Measurements from ENCODE around the gene USP33.
"Not testable (repeated sequence)": the region's sequence is repeated elsewhere in the genome, so short reads cannot be mapped to it uniquely, and the experiment has no call there.

USP33 gene

GRCh38 chr1:77757603-77758002, 2.0 kb downstream of the USP33 start:
- Mint-ChIP-seq H3K36me3 (no peaks in the 10 kb centered on the region), H3K27ac (no peak overlapping the region), H3K27me3 (no peaks in the 10 kb centered on the region), H3K4me1 (peaks cover 26% of the 10 kb centered on the region), H3K4me3 (peak overlapping the region; percentile 41), H3K9me3 (no peaks in the 10 kb centered on the region)
- ATAC-seq (ENCODE audit: low read depth) (no peak), DNase-seq (ENCODE audit: low spot score in 2 of 2) (no peak)

DNA sequence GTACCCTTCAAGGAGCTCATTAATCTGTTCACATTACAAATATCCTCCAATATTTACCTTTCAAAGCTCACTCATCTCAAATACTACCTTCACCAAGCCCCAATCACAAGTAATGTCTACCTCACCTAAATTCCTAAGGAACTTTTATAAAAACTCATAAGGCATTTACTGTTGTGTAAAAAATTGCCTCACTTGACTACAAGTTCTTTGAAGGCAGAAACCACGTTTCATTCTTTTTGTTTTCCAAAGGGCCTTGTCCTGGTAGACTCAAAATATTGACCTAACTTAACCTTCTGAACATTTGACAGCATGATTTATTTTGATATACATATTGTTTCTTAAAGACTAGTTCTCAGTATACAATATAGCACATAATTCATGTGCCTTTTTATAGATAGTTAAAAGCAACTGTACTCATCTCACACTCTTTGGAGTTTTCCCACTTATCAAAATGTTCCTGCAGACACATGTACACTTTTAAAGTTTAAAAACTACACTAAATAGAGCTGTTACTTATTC, 2.5 kb downstream of the USP33 start:
- no peak overlapping the region for H3K4me3 Mint-ChIP-seq
- ATAC-seq (ENCODE audit: low read depth) (no peak), DNase-seq (ENCODE audit: low spot score in 2 of 2) (no peak)
- no peaks in the 10 kb centered on the region for H3K36me3 Mint-ChIP-seq
- H3K27ac Mint-ChIP-seq = peak overlapping the region; percentile 35
- H3K4me1 Mint-ChIP-seq = peaks cover 26% of the 10 kb centered on the region
- no peaks in the 10 kb centered on the region for H3K9me3 Mint-ChIP-seq
- no peaks in the 10 kb centered on the region for H3K27me3 Mint-ChIP-seq

DNA sequence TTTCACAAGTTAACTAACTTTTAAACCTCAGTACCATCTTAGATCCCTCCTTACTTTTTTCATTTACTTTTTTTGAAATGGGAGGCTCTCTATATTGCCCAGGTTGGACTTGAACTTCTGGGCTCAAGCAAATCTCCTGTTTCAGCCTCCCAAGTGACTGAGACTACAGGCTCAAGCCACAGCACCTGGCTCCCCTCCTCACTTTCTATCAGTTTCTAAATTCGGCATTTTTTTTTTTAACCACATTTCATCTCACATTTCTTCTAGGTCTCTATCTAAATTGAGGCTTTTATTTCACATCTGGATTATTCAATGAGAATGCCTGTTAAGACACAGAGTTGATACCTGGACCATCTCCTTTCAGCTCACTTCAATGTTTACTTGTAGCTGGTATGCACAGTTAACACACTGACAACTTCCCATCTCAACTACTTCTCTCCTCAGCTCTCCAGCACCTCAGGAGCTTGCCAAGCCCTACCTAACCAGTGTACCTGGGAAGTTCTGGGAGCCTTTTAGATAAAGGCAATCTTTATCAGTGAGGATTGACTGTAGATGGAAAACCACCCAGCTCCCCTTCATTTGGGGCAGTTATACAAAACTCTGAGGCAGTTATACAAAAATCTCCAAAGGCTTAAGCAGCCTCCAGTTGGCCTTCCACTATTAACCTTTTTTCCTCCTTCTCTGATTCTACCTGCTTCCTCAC, 3.4 kb downstream of the USP33 start:
- ATAC-seq (ENCODE audit: low read depth) (no peak), DNase-seq (ENCODE audit: low spot score in 2 of 2) (no peak)
- no peaks in the 10 kb centered on the region for H3K27me3 Mint-ChIP-seq
- H3K4me1 Mint-ChIP-seq = peaks cover 26% of the 10 kb centered on the region
- H3K36me3 Mint-ChIP-seq = no peaks in the 10 kb centered on the region
- peak overlapping the region; percentile 35 for H3K27ac Mint-ChIP-seq
- no peaks in the 10 kb centered on the region for H3K9me3 Mint-ChIP-seq
- H3K4me3 Mint-ChIP-seq = no peak overlapping the region

- not testable (repeated sequence) for H3K4me3 Mint-ChIP-seq; H3K27ac Mint-ChIP-seq; H3K36me3 Mint-ChIP-seq; DNase-seq (ENCODE audit: low spot score in 2 of 2); H3K9me3 Mint-ChIP-seq; H3K27me3 Mint-ChIP-seq; ATAC-seq (ENCODE audit: low read depth)
- H3K4me1 Mint-ChIP-seq = peaks cover 18% of the 10 kb centered on the region
Observed at GRCh38 chr1:77749489-77749888, 10.2 kb downstream of the USP33 start.

- peaks cover 20% of the 10 kb centered on the region for H3K4me1 Mint-ChIP-seq
- ATAC-seq (ENCODE audit: low read depth) = no peak
- H3K27me3 Mint-ChIP-seq = no peaks in the 10 kb centered on the region
- H3K4me3 Mint-ChIP-seq = no peak overlapping the region
- H3K27ac Mint-ChIP-seq = peak overlapping the region; percentile 14
- H3K9me3 Mint-ChIP-seq = no peaks in the 10 kb centered on the region
- H3K36me3 Mint-ChIP-seq = peaks cover 11% of the 10 kb centered on the region
- DNase-seq (ENCODE audit: low spot score in 2 of 2) = no peak
Observed at GRCh38 chr1:77744576-77744975, 15.1 kb downstream of the USP33 start.

- no peak overlapping the region for H3K27ac Mint-ChIP-seq
Observed at GRCh38 chr1:77742011-77742555, 17.6 kb downstream of the USP33 start.

DNA sequence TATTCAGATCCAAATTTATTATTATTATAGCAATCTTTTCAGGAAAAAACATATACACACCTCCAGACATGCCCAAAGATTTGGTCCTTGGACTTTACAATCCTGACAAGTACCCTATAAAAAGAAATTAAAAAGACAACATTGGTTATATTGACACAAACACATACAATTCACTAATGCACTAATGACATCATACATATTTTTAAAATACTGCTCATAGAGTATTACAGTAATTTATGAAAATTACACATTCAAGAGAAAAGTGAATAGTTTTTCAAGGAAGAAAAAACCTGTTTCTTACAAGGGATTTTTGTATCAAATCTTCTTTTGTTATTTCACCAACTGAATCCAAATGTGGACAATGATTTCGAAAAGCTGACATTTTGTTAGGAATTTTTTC, 18.3 kb downstream of the USP33 start:
- ATAC-seq (ENCODE audit: low read depth) (no peak), DNase-seq (ENCODE audit: low spot score in 2 of 2) (no peak)
- no peak overlapping the region for H3K27ac Mint-ChIP-seq
- H3K4me1 Mint-ChIP-seq = peaks cover 15% of the 10 kb centered on the region
- H3K4me3 Mint-ChIP-seq = no peak overlapping the region
- H3K36me3 Mint-ChIP-seq = peaks cover 17% of the 10 kb centered on the region
- no peaks in the 10 kb centered on the region for H3K9me3 Mint-ChIP-seq
- H3K27me3 Mint-ChIP-seq = no peaks in the 10 kb centered on the region

More at GRCh38 chr1:77742011-77742555, 17.6 kb downstream of the USP33 start:
- ATAC-seq (ENCODE audit: low read depth) (no peak), DNase-seq (ENCODE audit: low spot score in 2 of 2) (no peak)
- H3K27me3 Mint-ChIP-seq = no peaks in the 10 kb centered on the region
- peaks cover 19% of the 10 kb centered on the region for H3K36me3 Mint-ChIP-seq
- no peak overlapping the region for H3K4me3 Mint-ChIP-seq
- H3K4me1 Mint-ChIP-seq = peaks cover 15% of the 10 kb centered on the region
- no peaks in the 10 kb centered on the region for H3K9me3 Mint-ChIP-seq

DNA sequence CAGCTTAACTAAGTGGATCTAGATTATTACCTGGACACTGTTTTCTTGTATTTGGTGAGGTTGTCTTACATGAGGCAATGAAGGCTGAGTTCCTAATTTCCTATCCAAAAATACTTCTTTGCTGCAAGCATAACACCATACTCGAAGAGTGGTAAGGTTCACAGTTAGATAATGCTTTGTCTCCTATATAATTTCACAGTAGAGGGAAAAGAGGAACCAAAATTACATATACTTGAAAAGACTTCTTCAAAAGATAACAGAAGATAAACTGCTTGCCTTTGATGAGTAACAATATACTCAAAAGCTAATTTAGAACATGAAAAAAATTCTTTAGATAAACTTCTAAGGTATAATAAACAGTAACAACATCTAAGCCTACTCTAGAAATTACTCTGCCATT, 20.4 kb downstream of the USP33 start:
- Mint-ChIP-seq H3K9me3 (no peaks in the 10 kb centered on the region), H3K36me3 (peaks cover 13% of the 10 kb centered on the region), H3K4me1 (peaks cover 7% of the 10 kb centered on the region)

DNA sequence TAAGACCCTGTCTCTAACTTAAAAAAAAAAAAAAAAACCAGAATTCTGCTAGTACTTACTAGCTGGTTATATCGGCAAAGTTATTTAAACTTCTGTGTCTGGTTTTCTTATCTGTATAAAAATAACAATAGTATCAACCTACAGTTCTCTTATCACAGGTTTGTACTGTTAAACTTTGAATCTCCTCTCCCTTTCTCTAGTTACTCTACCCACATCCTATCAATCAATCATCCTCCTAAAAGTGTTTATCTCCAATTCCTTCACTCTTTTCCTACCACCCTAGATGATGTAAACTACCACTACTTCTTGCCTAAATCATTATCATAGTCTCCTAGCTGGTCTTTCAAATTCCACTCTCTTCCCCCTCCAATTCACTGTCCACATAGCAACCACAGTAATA, 27.6 kb downstream of the USP33 start:
- ATAC-seq (ENCODE audit: low read depth) (no peak), DNase-seq (ENCODE audit: low spot score in 2 of 2) (no peak)
- Mint-ChIP-seq H3K27me3 (no peaks in the 10 kb centered on the region), H3K4me1 (no peaks in the 10 kb centered on the region), H3K4me3 (no peak overlapping the region), H3K27ac (peak overlapping the region; percentile 3), H3K9me3 (no peaks in the 10 kb centered on the region), H3K36me3 (peaks cover 16% of the 10 kb centered on the region)

More for the DNA sequence above, 20.4 kb downstream of the USP33 start:
- no peaks in the 10 kb centered on the region for H3K27me3 Mint-ChIP-seq
- ATAC-seq (ENCODE audit: low read depth) = no peak
- H3K4me3 Mint-ChIP-seq = no peak overlapping the region
- H3K27ac Mint-ChIP-seq = no peak overlapping the region
- no peak for DNase-seq (ENCODE audit: low spot score in 2 of 2)

DNA sequence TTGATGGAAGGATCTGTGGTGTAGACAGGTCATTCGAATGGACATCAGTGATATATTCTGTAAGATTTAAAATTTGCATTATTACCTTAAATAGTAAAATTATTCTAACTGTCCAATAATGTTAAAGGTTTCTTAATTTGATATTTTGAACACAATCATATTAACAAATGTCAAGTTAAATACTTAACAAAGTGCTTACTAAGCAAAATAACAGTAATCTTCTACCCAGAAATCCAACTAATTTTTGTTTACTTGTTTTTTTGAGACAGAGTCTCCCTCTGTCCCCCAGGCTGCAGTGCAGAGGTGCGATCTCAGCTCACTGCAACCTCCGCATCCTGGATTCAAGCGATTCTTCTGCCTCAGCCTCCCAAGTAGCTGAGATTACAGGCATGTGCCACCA, 33.9 kb downstream of the USP33 start:
- H3K36me3 Mint-ChIP-seq = peaks cover 37% of the 10 kb centered on the region
- no peaks in the 10 kb centered on the region for H3K27me3 Mint-ChIP-seq
- H3K4me3 Mint-ChIP-seq = no peak overlapping the region
- no peak for DNase-seq (ENCODE audit: low spot score in 2 of 2)
- ATAC-seq (ENCODE audit: low read depth) = no peak
- no peaks in the 10 kb centered on the region for H3K9me3 Mint-ChIP-seq
- H3K4me1 Mint-ChIP-seq = no peaks in the 10 kb centered on the region
- H3K27ac Mint-ChIP-seq = no peak overlapping the region

DNA sequence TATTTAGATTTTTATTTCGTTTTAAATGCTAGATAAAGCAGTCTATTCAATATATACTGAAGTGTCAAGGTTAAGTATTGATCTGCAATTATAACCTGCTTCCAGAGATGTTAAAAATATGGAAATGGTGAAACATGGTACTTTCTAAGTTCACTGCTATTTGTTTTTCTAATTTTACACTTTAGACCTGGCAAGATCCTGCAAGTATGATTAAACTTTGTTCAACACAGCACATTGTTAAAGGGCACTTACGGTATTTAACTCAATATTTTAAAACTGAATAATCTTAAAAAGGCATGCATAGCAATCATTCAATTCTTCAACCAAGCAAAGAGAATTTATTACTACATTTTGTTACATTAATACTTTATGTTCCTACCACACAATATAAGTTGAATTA, 41.5 kb downstream of the USP33 start:
- no peaks in the 10 kb centered on the region for H3K4me1 Mint-ChIP-seq
- no peak overlapping the region for H3K4me3 Mint-ChIP-seq

GRCh38 chr1:77716065-77716464, 43.6 kb downstream of the USP33 start:
- no peak for ATAC-seq (ENCODE audit: low read depth)
- Mint-ChIP-seq H3K4me3 (no peak overlapping the region), H3K36me3 (peaks cover 19% of the 10 kb centered on the region), H3K4me1 (no peaks in the 10 kb centered on the region), H3K27ac (no peak overlapping the region), H3K9me3 (no peaks in the 10 kb centered on the region), H3K27me3 (no peaks in the 10 kb centered on the region)
- DNase-seq (ENCODE audit: low spot score in 2 of 2) = no peak

More for the DNA sequence above, 41.5 kb downstream of the USP33 start:
- Mint-ChIP-seq H3K27me3 (no peaks in the 10 kb centered on the region), H3K36me3 (peaks cover 30% of the 10 kb centered on the region), H3K9me3 (no peaks in the 10 kb centered on the region), H3K27ac (no peak overlapping the region)
- ATAC-seq (ENCODE audit: low read depth) (no peak), DNase-seq (ENCODE audit: low spot score in 2 of 2) (no peak)

DNA sequence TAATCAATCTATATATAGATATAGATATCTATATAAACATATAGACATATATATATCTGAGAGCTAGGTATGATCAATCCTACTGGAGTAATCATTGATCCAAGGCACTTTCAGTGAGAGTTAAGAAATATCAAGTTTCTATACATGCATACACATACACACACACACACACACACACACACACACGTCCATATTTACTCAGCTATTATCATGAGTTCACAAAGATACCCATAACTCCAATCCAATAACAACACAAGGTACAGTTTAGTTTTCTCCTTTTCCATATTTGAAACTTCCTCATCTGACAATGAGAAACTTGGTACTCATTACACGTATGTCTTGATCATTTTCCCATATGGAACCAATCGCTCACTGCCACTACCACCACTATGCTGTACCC, 49.9 kb downstream of the USP33 start:
- Mint-ChIP-seq H3K9me3 (no peaks in the 10 kb centered on the region), H3K36me3 (peaks cover 39% of the 10 kb centered on the region), H3K4me3 (no peak overlapping the region), H3K4me1 (no peaks in the 10 kb centered on the region), H3K27ac (peak overlapping the region; percentile 2), H3K27me3 (no peaks in the 10 kb centered on the region)
- no peak for ATAC-seq (ENCODE audit: low read depth)
- DNase-seq (ENCODE audit: low spot score in 2 of 2) = no peak

- H3K27me3 Mint-ChIP-seq = no peaks in the 10 kb centered on the region
- ATAC-seq (ENCODE audit: low read depth) (no peak), DNase-seq (ENCODE audit: low spot score in 2 of 2) (no peak)
- H3K27ac Mint-ChIP-seq = no peak overlapping the region
- H3K9me3 Mint-ChIP-seq = no peaks in the 10 kb centered on the region
- H3K4me1 Mint-ChIP-seq = no peaks in the 10 kb centered on the region
- no peak overlapping the region for H3K4me3 Mint-ChIP-seq
- peaks cover 29% of the 10 kb centered on the region for H3K36me3 Mint-ChIP-seq
Observed at GRCh38 chr1:77706321-77706720, 53.3 kb downstream of the USP33 start.

GRCh38 chr1:77704736-77705135, 54.9 kb downstream of the USP33 start:
- H3K4me1 Mint-ChIP-seq = no peaks in the 10 kb centered on the region
- H3K4me3 Mint-ChIP-seq = no peak overlapping the region
- DNase-seq (ENCODE audit: low spot score in 2 of 2) = no peak
- no peak overlapping the region for H3K27ac Mint-ChIP-seq
- H3K36me3 Mint-ChIP-seq = peaks cover 23% of the 10 kb centered on the region
- H3K9me3 Mint-ChIP-seq = peaks cover under 1% of the 10 kb centered on the region
- H3K27me3 Mint-ChIP-seq = no peaks in the 10 kb centered on the region
- no peak for ATAC-seq (ENCODE audit: low read depth)
